Measurements from ENCODE around the gene CCDC149. TPM values are rescaled to one million over a fixed set of nuclear protein-coding genes. Genes with fewer than 3 reads are reported as not detected.

CCDC149 gene
- total RNA-seq (2022; extraction: Qiagen RNA extraction) = 1.3 to 1.7 TPM (median 1.6 TPM) in 5 replicates

DNA sequence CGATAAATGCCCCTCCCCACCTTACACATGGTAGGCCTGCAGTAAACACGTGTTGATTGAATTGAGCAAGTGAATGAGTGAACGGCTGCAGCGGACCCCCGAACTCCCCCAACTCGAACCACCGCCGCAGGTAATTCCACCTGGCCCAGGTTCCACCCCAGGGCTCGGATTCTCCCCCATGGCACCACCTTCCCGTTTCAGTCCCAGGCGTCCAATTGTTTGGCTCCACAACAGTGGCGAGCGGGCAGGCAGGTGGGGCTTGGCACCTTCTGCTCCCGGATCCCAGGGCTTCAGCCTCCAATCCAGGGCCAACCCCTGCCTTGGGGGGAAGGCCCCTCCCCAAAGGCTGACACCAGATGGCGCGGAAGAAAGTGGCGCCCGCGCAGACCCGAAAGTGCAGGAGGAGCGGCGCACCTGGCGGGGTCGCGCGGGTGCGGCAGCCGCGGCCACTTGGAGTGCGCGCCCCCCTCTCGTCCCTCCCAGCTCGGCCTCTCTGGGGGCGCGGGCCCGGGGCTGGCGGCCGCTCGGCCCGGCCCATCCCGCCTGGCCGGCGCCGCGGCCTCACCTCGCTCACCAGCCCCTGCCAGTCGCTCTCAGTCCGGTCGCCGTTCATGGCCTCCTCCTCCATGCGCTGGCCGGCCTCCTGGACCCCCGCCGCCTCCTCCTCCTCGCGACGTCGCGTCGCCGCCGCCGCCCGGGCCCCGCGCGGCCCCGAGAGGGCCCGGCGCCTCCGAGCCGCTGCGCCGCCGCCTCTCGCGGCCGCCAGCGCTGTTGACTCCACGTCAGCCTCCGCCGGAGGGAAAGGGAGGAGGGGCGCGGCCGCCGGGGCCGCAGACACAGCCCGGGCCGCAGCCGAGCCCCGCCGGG, at the start of gene CCDC149:
TSS of gene CCDC149 (minus strand) at position 791 of the 867 bp plus-strand sequence. CDS start at position 613, 178 bp downstream.

GRCh38 chr4:24794916-24795665, 117.8 kb downstream of the CCDC149 start, which contains the start of gene SOD3:
Gene SOD3, plus strand, starts transcription at chr4:24795573. Its CDS starts 3,949 bp downstream, at chr4:24799522.

Other genes starting within 250 kb of the CCDC149 start
- not detected in 5 replicates for gene SOD3, start 117.5 kb downstream of the CCDC149 start, total RNA-seq (2022; extraction: Qiagen RNA extraction)
- 0.08 to 0.41 TPM (median 0.11 TPM) in 5 replicates for gene LGI2, start 117.9 kb upstream of the CCDC149 start, total RNA-seq (2022; extraction: Qiagen RNA extraction)
- 1.9 to 3.1 TPM (median 2.9 TPM) in 5 replicates for gene SEPSECS, start 247.4 kb upstream of the CCDC149 start, total RNA-seq (2022; extraction: Qiagen RNA extraction)

All from A549 treated with Mapracorat at 1 μM for 4 hours (cell line).